Ishikawa (cell line): ENCODE data around the gene STMN3.

Source experiments
- CEBPB ChIP-seq: IDR thresholded peaks from 2 replicates; pipeline ENCODE4 v1.6.1; 2012
- CREB1 ChIP-seq: IDR thresholded peaks from 2 replicates; pipeline ENCODE4 v1.6.1; 2012; ENCODE audit warnings: low read depth
- EGR1 ChIP-seq: IDR thresholded peaks from 2 replicates; pipeline ENCODE4 v1.6.1; 2012
- EP300 ChIP-seq: IDR thresholded peaks from 2 replicates; pipeline ENCODE4 v1.6.1; 2012; ENCODE audit warnings: borderline replicate concordance
- FOXM1 ChIP-seq: IDR thresholded peaks from 2 replicates; pipeline ENCODE4 v1.6.1; 2012; ENCODE audit warnings: low read depth, borderline replicate concordance
- MAX ChIP-seq: IDR thresholded peaks from 2 replicates; pipeline ENCODE4 v1.6.1; 2012
- NFIC ChIP-seq: IDR thresholded peaks from 2 replicates; pipeline ENCODE4 v1.6.1; 2012
- RAD21 ChIP-seq: IDR thresholded peaks from 2 replicates; pipeline ENCODE4 v1.6.1; 2012; ENCODE audit warnings: low read depth
- TAF1 ChIP-seq: IDR thresholded peaks from 2 replicates; pipeline ENCODE4 v1.6.1; 2012; ENCODE audit warnings: low read depth, mild to moderate bottlenecking
- TCF12 ChIP-seq: IDR thresholded peaks from 2 replicates; pipeline ENCODE4 v1.6.1; 2012; ENCODE audit warnings: low read depth
- TEAD4 ChIP-seq: IDR thresholded peaks from 2 replicates; pipeline ENCODE4 v1.6.1; 2012
- USF1 ChIP-seq: IDR thresholded peaks from 2 replicates; pipeline ENCODE4 v1.6.1; 2012
- YY1 ChIP-seq: IDR thresholded peaks from 2 replicates; pipeline ENCODE4 v1.6.1; 2012; ENCODE audit warnings: low read depth
- ZBTB7A ChIP-seq: IDR thresholded peaks from 2 replicates; pipeline ENCODE4 v1.6.1; 2012; ENCODE audit warnings: low read depth
- TF ChIP-seq, protein P1 (sequence below): IDR thresholded peaks from 2 replicates; pipeline ENCODE4 v1.6.1; 2012; ENCODE audit warnings: low read depth, mild to moderate bottlenecking

STMN3 gene

DNA sequence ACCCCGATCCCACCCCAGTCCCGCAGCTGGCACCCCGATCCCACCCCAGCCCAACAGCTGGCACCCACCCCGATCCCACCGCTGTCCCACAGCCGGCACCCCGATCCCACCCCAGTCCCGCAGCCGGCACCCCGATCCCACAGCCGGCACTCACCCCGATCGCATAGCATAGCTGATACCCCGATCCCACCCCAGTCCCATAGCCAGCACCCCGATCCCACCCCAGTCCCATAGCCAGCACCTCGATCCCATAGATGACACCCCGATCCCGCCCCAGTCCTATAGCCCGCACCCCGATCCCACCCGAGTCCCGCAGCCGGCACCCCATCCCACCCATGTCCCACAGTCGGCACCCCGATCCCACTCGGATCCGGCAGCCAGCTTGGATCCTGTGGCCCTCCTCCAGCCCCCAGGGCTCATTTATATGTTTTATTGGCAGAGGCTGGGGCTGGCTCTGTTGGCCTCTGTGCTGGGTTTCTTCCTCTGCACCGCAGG lies 25.4 kb downstream of the STMN3 start:
- TF ChIP-seq EGR1 (no peak), RAD21 (no peak), FOXM1 (no peak), TEAD4 (no peak), ZBTB7A (no peak), USF1 (no peak), EP300 (no peak), NFIC (no peak), CREB1 (no peak), YY1 (no peak), CEBPB (no peak), TAF1 (no peak)
- TF ChIP-seq, protein P1, sequence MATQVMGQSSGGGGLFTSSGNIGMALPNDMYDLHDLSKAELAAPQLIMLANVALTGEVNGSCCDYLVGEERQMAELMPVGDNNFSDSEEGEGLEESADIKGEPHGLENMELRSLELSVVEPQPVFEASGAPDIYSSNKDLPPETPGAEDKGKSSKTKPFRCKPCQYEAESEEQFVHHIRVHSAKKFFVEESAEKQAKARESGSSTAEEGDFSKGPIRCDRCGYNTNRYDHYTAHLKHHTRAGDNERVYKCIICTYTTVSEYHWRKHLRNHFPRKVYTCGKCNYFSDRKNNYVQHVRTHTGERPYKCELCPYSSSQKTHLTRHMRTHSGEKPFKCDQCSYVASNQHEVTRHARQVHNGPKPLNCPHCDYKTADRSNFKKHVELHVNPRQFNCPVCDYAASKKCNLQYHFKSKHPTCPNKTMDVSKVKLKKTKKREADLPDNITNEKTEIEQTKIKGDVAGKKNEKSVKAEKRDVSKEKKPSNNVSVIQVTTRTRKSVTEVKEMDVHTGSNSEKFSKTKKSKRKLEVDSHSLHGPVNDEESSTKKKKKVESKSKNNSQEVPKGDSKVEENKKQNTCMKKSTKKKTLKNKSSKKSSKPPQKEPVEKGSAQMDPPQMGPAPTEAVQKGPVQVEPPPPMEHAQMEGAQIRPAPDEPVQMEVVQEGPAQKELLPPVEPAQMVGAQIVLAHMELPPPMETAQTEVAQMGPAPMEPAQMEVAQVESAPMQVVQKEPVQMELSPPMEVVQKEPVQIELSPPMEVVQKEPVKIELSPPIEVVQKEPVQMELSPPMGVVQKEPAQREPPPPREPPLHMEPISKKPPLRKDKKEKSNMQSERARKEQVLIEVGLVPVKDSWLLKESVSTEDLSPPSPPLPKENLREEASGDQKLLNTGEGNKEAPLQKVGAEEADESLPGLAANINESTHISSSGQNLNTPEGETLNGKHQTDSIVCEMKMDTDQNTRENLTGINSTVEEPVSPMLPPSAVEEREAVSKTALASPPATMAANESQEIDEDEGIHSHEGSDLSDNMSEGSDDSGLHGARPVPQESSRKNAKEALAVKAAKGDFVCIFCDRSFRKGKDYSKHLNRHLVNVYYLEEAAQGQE = no peak

GRCh38 chr20:63627129-63627750 lies 26.0 kb downstream of the STMN3 start:
- TF ChIP-seq TCF12 (0 out of 2 replicates have a peak, but pooled peaks have one; percentile 54), ZBTB7A (0 out of 2 replicates have a peak, but pooled peaks have one; percentile 69), TEAD4 (0 out of 2 replicates have a peak, but pooled peaks have one; percentile 25), CEBPB (no peak), CREB1 (no peak), FOXM1 (no peak), YY1 (peak; percentile 62; the same call in 1 of the 2 replicates), NFIC (no peak; the same call in 1 of the 2 replicates), EGR1 (no peak; the same call in 1 of the 2 replicates), TAF1 (peak; percentile 95), USF1 (no peak), RAD21 (no peak), MAX (peak; percentile 92), EP300 (peak; percentile 12; the same call in 1 of the 2 replicates)
- TF ChIP-seq, protein P1 = peak; percentile 28; the same call in 1 of the 2 replicates

GRCh38 chr20:63626424-63627128 lies 26.6 kb downstream of the STMN3 start, which contains the start of gene GMEB2:
GMEB2 (minus strand) TSS chr20:63627101; CDS start chr20:63619397, 7,704 bp downstream.
- peak; percentile 85 for TF ChIP-seq ZBTB7A
- TF ChIP-seq MAX = no peak; the same call in 1 of the 2 replicates
- TF ChIP-seq EGR1 = 0 out of 2 replicates have a peak, but pooled peaks have one; percentile 21
- peak; percentile 82 for TF ChIP-seq YY1
- no peak for TF ChIP-seq RAD21
- no peak for TF ChIP-seq TAF1

GRCh38 chr20:63625771-63626423 lies 27.3 kb downstream of the STMN3 start:
- TF ChIP-seq CEBPB (no peak), CREB1 (no peak), FOXM1 (no peak), NFIC (no peak), TEAD4 (no peak), TAF1 (no peak), ZBTB7A (no peak; the same call in none of the 2 replicates), RAD21 (no peak), USF1 (no peak), MAX (no peak), TCF12 (no peak), EP300 (no peak), YY1 (no peak), EGR1 (no peak)
- TF ChIP-seq, protein P1 = no peak
